ENCODE measurements around the gene SHKBP1.
"Not testable (repeated sequence)": the region's sequence is repeated elsewhere in the genome, so short reads cannot be mapped to it uniquely, and the experiment has no call there.

SHKBP1 gene

GRCh38 chr19:40585241-40585981, 8.7 kb downstream of the SHKBP1 start:
- peak; percentile 81 to 92 (median 84) for DNase-seq

- DNase-seq = no peak
These were observed 9.3 kb downstream of the SHKBP1 start for GRCh38 chr19:40585982-40586422.

- no peak for DNase-seq
These were observed 9.9 kb downstream of the SHKBP1 start for GRCh38 chr19:40586611-40587010.

GRCh38 chr19:40588110-40588854, 11.6 kb downstream of the SHKBP1 start:
- no peak for DNase-seq

GRCh38 chr19:40588926-40589569, 12.4 kb downstream of the SHKBP1 start:
- no peak for DNase-seq

- DNase-seq = no peak
These were observed 13.1 kb downstream of the SHKBP1 start for GRCh38 chr19:40589591-40590429.

GRCh38 chr19:40590464-40591265, 14.0 kb downstream of the SHKBP1 start:
- no peak for DNase-seq

- not testable (repeated sequence) for DNase-seq
These were observed 15.1 kb downstream of the SHKBP1 start for GRCh38 chr19:40591724-40592123.

- DNase-seq = peak; percentile 38 to 72 (median 60)
These were observed 15.5 kb downstream of the SHKBP1 start for GRCh38 chr19:40592170-40592569.

GRCh38 chr19:40594255-40594654, 17.6 kb downstream of the SHKBP1 start:
- no peak for DNase-seq

GRCh38 chr19:40594657-40595091, 18.0 kb downstream of the SHKBP1 start:
- peak in 2 of 4 experiments; percentile 36 to 48 for DNase-seq

- DNase-seq = peak; percentile 38 to 75 (median 62)
These were observed 20.1 kb downstream of the SHKBP1 start for GRCh38 chr19:40596608-40597328.

- no peak for DNase-seq
These were observed 20.7 kb downstream of the SHKBP1 start for GRCh38 chr19:40597329-40597838.

GRCh38 chr19:40598121-40598917, 21.6 kb downstream of the SHKBP1 start:
- DNase-seq = peak; percentile 87 to 95 (median 91)

- no peak for DNase-seq
These were observed 22.2 kb downstream of the SHKBP1 start for GRCh38 chr19:40598918-40599307.

GRCh38 chr19:40599331-40599901, 22.7 kb downstream of the SHKBP1 start:
- no peak for DNase-seq

GRCh38 chr19:40599902-40600569, 23.4 kb downstream of the SHKBP1 start:
- DNase-seq = no peak

- DNase-seq = no peak
These were observed 24.0 kb downstream of the SHKBP1 start for GRCh38 chr19:40600570-40601133.
